HG03442 (cell line): ENCODE results near the gene CLDN7.

Experiments
- ATAC-seq: cut with Tn5 transposase; IDR thresholded peaks from one replicate; pipeline ENCODE4 v1.9.1; 2021; ENCODE audit warnings: mild to moderate bottlenecking, moderate library complexity; ENCODE audit not compliant: unreplicated experiment

The CLDN7 gene, protein sequence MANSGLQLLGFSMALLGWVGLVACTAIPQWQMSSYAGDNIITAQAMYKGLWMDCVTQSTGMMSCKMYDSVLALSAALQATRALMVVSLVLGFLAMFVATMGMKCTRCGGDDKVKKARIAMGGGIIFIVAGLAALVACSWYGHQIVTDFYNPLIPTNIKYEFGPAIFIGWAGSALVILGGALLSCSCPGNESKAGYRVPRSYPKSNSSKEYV

DNA sequence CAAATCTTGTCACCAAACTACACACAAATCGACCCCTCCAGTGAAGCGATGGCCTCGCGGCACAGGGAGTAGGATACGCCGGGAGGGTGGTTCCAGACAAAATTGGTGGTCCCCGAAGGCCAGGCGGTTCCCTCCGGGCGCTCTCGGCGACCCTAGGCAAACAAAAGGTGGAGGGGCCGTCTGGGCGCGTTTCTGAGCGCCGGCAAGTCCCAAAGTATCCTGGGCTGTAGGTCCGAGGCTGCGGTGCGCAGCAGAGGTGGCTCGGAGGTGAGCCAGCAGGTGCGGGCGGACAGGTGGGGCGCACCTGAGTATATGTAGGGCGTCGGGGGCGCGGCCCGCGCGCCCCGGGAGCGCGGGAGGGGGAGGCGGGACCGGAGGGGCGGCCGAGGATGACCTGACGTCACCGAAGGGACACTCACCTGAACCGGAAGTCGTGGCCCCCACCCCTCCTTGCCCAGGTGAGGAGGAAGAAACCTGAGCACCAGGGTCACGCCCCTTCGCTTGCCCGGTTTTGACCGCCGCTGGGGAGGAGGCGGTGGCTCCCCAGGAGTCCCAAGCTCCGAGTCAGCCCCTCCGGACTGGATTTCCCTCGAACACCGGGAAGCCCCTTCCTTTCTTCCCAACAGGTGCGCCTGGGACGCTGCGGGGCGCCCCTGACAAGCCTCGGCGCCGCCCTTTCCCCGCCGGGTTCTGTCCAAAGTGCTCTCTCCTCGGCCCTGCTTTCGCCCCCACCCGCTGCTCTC is at the start of gene CLDN7:
CLDN7 (minus strand) TSS at position 287 of the 743 bp plus-strand sequence. CDS start 435 bp downstream, outside the sequence.
- ATAC-seq = no peak

DNA sequence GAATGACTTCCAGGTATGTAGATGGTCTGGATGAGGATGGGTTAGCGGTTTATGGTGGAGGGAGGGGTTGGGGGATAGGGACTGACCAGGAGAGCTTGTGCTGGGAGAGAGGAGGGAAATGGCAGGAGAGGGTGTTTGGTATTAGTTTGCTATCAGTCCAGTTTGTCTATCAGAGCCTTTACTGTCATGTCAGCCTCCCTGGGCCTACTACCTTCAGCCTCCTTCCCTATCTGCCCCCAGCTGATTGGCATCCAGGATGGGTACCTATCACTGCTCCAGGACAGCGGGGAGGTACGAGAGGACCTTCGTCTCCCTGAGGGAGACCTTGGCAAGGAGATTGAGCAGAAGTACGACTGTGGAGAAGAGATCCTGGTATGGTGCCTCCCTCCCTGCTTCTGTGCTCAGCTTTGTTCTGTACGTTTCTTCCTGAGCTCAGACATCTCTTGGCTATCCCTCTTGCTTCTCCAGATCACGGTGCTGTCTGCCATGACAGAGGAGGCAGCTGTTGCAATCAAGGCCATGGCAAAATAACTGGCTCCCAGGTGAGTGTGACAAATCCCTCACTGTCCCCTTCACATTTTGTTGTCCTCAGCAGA is 48.9 kb upstream of the CLDN7 start:
- ATAC-seq = no peak

DNA sequence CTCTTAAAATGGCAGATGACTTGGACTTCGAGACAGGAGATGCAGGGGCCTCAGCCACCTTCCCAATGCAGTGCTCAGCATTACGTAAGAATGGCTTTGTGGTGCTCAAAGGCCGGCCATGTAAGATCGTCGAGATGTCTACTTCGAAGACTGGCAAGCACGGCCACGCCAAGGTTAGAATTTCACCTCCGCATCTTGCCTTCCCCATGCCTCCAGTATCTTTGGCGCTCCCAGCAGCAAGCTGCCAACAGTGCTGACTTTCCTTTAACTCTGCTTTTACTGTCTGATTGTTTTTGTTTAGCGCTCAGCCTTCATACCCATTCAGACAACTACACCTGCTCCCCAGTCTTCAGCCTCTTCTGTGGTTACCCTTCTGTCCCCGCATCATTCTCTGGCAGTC is 47.4 kb upstream of the CLDN7 start:
- no peak for ATAC-seq

DNA sequence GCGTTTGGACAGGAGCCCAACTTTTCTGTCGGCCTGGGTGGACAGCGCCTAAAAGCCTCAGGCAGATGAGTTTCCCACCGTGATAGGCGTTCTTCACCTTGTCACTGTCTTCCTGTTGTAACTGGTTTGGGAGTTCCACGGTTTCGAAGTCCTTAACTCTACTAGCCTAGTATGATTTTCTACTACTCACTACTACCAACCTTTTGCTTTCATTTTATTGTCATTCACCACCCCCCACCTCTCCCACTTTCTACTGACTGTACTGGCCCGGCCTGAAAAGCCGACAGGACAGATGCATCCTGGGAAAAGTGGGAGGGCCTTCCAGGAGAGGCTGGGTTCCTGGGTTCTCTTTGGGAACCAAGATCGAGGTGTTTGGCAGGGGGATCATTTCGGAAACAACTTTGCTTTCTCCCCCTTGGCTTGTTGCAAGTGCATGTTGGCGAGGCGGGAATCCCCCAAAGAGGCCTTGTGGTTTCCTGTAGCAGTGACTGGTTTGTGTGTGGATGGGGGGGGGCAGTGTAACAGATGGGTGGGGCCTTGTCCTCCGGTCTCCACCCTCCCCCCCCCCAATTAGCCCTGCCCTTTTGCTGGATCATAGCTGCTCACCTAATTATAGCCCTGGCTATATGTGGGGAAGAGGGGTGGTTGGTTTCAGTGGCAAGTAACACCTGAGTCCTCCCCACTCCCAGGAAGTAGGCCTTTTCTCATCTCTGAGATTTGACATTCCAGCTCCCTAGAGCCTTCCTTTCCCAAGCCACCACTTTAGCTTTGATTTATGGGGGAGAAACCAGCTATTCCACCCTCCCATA is 46.6 kb upstream of the CLDN7 start:
- ATAC-seq = no peak

DNA sequence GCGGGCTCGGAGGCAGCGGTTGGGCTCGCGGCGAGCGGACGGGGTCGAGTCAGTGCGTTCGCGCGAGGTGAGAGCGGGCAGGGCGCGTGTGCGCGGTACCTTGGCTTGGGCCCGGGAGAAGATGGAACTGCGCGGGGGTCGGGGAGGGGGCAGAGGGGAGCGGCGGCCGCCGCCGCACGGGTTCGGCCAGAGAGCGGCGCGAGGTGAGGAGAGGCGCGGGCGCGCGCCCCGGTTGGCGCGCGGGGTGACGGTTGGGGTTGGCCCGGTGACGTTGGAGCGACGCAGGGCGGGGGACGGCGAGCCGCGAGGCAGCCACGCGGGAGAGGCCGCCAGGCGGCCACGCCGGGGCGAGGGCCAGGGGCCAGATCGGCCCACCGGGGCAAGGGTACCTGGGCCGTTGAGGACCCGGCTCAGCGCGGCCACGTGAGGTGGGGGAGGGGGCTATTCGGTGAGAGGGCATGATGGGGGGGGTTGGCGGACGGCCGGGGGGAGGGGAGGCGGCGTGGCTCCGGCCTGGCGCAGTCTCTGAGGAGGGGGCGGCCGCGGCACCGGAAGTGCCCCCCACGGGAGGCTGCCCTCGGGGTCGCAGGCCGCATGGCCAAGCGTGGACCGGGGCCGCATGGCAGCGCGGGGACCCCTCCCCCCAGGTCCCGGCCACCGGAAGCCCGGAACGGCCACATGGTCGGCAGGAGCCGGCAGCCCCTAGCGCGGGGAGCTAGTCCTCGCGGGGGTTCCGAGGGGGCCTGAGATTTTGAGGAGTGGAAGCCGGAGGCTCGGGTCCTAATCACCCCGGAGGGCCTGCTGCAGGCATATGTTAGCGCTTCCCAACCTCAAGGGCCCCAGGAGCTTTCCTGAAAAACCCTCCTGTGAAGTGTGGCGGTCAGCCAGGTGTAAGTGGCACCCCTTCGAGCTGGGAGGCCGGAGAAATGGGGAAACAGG is 45.7 kb upstream of the CLDN7 start:
- peak; percentile 6 for ATAC-seq

DNA sequence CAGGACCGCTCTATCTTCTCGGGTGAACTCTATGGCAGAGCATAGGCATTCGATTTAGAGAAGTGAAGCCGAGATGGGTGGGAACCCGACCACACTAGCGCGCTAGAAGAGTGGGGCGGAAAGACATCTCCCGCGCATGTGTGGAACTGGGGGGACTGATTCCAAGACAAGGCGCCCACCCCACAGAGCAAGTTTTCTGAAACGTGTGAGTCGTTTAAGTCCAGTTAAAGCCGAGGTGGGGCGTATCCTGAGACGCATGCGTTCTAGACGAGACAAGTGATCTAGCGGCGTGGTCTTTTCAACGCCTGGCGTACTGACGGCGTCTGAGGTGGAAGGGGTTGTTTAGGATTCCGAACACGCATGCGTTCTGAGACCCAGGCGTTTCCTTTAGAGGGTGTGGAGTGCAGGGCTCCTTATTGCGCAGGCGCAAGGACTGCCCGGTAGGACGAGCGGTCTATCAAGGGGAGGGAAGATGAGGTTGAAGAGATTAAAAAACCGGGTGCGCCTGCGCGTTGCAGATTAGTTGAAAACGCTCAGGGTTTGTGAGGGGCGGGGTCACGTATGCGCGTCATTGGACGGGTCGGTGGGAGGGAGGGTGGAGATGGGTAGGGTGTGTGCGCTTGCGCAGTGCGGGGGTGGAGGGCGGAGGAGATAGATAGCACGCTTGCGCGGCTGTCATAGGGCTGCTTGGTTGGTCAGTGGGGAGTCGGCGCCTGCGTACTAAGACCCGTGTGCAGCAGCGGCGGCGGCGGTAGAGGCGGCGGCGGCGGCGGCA is 44.8 kb upstream of the CLDN7 start, which contains the start of gene EIF5A:
EIF5A (plus strand) TSS at position 718 of the 775 bp plus-strand sequence. CDS start 2,008 bp downstream, outside the sequence.
- peak; percentile 69 for ATAC-seq

DNA sequence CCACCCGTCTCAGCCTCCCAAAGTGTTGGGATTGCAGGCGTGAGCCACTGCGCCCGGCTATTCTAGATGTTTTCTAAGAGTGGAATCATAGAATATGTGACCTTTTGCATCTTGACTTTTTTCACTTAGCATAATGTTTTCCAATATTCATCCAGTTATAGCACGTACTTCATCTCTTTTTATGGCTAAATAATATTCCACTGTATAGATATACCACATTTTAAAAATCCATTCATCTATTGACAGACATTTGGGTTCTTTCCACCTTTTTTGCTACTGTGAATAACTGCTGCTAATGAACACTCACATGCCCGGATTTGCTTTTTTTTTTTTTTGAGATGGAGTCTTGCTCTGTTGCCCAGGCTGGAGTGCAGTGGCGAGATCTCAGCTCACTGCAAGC is 41.9 kb upstream of the CLDN7 start:
- ATAC-seq = no peak

DNA sequence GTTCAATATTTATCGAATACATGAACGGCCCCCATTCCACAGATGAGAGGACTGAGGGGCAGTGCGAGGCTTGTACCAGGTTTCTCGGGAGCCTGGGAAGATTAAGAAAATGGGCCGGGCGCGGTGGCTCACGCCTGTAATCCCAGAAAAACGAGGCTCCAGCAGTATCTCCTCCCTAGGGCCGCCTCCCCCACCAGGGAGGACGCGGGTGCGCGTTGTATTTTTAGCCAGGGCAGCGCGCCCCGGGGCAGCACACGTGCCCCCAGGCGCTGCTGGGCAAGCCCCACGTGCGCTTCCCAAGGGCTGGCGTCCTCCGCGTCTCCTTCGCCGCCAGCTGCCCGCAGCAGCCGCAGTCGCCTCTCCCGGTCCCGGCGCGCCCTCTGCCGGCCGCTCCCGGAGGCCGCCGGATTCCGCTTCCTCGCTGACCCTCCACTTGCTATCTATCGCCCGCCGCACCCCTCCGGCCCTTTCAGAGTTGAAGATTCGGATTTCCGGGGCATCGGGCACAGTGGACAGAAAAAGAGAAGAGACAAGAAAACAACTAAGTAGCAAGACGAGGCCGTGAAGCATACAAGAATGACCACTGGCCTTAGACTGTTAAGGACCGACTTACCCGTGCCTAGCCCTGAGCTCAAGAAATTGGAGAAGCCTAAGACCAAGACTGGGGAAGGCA is 34.0 kb upstream of the CLDN7 start:
- no peak for ATAC-seq

DNA sequence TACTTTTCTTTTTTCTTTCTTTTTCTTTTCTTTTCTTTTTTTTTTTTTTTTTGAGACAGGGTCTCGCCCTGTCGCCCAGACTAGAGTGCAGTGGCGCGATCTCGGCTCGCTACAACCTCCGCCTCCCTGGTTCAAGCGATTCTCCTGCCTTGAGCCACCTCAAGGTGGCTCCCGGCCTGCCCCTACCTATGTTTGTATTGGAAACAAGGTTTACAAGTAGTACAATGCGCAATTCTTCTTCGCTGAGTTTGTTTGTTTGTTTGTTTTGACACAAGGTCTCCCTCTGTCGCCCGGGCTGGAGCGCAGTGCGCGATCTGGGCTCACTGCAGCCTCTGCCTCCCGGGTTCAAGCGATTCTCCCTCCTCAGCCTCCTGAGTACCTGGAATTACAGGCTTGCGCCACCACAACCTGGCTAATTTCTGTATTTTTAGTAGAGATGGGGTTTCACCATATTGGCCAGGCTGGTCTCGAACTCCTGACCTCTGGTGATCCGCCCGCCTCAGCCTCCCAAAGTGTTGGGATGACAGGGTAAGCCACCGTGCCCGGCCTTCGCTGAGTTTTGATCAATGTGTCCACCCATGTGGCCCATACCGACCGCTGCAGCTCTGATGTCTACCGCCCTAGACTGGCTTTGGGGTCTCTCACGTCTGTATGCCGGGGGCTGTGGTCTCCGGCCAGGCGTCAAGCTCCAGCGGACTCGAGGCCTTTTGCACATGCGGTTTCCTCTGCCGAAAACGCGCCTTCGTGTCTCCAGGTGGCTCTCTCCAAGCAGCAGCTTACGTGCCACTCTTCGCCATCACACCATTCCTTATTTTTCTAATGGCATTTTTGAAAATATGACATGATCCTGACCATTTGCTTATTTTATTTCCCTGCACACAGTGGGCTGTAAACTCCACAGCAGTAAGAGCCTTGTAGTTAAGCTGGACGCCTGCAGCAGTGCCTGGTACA is 33.2 kb upstream of the CLDN7 start:
- no peak for ATAC-seq

DNA sequence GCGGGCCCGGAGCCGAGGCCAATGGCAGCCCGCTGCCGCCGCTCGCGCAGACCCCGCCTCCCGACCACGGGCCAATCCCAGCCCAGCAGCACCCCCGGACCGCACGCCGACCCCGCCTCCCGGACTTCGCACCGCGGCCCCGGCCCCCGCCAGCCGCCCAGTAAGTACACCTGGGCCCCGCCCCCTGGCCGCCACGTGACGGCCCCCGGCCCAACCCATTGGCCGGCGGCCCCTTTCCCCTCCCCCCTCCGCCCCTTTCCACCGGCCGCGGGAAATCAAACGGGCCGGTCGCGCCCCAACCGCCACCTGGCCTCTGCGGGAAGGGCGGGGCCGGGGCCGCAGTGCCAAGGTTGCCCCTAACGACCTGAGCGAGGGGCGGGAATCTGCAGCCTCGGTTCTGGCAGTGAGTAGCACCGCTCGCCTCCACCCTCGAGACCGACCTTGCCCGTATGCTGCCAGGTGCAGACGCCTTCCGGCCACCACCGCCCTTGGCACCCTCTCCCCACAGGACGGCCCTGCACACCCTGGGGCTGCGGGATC is 32.4 kb upstream of the CLDN7 start, which contains the start of gene YBX2:
YBX2 (minus strand) TSS at position 26 of the 540 bp plus-strand sequence. CDS start 139 bp downstream, outside the sequence.
- ATAC-seq = no peak

DNA sequence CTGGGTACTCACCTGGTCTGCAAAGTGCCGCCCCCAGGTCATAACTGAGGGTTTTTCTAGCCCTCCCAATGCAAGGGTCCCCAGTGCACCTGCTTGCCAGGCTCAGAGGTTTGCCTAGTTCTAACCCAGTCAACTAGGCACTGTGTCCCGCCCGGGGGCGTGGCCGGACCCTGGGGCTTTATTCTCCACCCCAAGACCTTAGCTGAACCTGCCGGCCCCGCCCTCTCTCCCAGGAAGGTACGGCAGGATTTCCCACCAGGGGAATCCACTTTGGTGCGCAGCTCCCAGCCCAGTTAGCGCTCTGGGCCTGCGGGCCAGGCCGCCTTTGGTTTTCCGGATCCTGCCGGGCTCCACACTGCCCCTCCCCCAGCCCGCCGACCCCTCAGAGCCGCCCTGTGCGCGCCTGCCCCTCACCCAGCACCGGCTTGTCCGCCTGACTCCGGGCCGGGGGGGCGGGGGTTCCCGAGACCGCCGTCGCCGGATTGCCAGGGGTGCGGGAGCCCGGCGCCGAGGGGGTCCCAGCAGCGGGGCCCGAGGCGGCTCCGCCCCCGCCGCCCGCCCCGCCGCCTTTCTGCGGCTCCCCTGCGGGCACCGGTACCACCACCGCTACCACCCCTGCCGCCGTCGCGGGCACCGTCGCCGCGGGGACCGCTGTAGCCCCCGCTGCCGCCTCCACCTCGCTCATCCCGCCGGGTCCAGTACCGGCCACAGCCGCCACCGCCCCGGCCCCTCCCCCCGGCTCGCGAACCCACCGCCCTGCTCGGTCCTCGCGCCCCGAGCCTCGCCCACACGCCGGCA is 31.7 kb upstream of the CLDN7 start:
- no peak for ATAC-seq

DNA sequence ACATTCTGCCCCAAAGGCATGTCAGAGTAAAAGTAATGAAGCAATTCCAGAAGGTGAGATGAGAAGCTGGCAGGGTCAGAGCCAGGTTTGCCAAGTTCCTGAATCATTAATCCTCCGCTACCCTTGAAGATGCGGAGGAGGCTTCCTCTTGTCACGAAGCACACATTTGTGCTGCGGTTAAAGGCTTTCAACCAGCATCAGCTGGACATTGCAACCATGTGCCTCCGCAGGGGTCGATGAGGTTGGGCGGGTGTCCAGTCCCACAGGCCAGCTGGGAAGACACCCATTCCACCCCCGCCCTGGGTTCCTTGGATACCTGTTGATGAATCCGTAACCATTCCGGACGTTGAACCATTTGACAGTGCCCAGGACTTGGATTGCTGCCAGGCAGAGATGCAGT is 30.9 kb upstream of the CLDN7 start:
- ATAC-seq = no peak

DNA sequence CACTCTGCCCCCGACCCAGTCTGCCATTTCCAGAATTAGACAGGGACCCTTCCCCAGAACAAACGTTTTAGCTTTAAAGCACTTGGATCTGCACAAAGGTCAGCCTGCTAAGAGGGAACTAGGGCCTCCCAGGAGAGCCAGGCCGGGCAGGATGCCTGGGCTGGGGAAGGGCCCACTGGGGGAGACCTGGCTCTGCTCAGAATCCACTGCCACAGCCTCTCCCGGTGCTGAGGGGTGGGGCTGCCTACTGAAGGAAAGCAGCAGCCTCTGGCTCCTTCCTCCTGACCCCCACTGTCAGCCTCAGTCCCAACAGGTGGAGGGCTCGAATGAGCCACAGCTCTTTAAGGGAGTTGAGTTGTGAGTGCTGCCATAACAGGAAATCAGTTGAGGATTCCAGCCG is 30.5 kb upstream of the CLDN7 start:
- no peak for ATAC-seq

DNA sequence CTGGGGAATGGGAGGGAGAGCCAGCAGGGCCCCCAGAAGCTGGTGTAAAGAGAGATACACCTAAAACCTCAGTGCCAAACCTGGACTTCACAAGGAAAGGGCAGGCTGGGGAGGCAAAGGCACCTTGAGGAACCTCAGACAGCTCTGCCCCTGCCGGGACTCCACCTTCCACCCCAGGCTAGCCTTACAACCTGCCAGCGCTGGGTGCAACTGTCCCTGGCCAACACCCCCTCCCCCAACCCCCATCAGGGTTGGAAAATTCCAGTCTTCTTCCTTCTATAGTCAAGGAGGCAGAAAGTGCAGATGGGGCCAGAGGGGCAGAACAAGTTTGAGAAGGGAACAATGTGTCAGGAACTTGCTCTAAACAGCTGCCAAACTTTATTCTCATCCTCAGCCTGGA is 29.9 kb upstream of the CLDN7 start:
- ATAC-seq = no peak

DNA sequence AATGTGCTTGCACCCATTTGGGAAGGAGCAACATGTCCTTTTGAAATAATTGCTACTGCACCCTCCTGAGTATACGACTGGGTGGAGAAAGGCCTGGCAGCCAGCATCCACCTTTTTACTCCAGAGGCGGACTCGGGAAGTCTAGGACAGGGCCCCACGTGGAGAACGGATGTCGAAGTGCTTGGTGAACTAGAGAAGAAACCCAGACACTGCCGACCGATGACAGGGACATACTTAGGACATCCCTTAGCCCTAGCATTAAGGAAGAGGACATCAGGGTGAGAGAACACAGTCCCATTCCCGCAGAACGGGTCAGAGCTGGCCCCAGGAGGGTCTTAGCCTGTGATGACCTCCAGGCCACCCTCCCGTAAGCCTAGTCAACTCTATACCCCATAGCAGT is 28.4 kb upstream of the CLDN7 start:
- no peak for ATAC-seq

DNA sequence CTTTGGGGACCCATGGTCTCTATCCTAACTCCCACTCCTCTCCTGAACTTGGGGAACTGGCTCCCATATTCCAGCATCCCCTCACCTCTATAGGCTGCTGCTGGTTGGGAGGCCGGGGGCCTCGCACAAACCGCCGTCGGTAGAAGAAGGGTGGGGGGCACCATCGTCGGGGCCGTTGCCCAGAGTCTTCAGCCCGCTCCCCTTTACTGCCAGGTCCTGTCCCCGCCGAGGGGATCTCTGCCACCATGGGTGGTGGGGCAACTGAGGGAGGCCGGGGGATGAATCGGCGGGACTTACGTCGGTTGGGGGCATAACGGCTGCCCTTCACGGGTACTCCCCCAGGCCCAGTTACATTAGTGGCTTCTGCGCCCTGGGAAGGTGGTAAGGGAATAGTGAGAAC is 27.9 kb upstream of the CLDN7 start:
- ATAC-seq = no peak
